ENCODE measurements around the gene TCERG1L.

Gene TCERG1L

DNA sequence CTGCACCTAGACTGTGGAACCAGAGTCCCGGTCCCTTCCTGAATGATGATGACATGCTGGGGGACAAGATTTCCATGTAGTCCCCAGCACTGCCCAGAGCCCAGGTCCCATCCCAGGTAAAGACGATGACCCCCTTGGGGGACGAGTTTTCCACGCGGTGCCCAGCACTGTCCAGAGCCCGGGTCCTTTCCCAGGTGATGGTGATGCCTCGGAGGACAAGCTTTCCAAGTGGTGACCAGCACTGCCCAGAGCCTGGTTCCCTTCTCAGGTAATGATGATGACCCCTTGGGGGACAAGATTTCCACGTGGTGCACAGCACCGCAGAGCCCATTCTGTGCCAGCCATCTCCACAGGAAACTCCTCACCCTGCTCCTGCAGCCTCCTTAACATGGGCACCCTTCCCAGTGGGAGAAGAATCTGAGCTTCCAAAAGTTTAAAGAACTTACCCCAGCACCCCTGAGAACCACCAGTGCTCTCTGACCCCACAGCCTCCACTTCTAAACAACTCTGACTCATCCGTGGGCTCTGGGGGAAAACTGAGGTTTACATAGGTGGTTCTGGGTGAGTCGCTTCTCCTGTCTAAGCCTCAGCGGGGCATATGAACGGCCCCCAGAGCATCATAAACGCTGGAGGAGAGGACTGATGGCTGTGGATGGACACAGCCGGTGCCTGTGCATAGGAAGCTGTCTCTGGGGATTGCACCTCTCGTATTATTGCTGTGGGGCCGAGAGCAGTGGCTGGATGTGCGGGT is 233.2 kb downstream of the TCERG1L start:
- Histone ChIP-seq H3K4me3 (ENCODE audit: low read depth, low read length) (no peak overlapping the region), H3K27me3 (ENCODE audit: control insufficient read depth, insufficient read depth, low read length) (no peaks in the 10 kb centered on the region), H3K4me1 (ENCODE audit: control insufficient read depth, insufficient read depth, low read length) (no peaks in the 10 kb centered on the region), H3K27ac (ENCODE audit: low read depth, low read length) (no peak overlapping the region), H3K9ac (ENCODE audit: low read depth, low read length) (no peak overlapping the region), H3K36me3 (ENCODE audit: control insufficient read depth, insufficient read depth, low read length) (no peaks in the 10 kb centered on the region), H3K9me3 (ENCODE audit: control insufficient read depth, insufficient read depth, low read length) (no peaks in the 10 kb centered on the region)

DNA sequence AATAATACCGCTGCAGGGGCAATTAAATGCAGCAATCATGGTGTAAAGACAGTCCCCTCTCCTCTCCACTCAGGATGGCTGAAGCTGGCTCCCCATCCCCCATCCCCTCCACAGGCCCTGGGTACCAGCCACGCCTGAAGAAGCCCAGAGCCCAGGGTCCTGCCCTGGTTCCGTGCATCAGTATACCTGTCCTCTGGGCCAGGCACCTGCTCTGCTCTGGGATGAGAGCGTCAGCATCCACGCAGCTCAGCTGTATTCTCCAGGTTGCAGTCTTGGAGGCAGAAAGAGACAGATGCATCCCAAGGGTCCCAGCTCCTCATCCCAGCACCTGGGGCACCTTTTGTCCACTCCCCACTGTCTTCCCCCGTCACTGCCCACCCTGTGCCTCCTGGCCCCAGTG is 233.8 kb downstream of the TCERG1L start:
- H3K4me1 ChIP-seq (ENCODE audit: control insufficient read depth, insufficient read depth, low read length), result no peaks in the 10 kb centered on the region
- H3K36me3 ChIP-seq (ENCODE audit: control insufficient read depth, insufficient read depth, low read length), result no peaks in the 10 kb centered on the region
- H3K9ac ChIP-seq (ENCODE audit: low read depth, low read length), result no peak overlapping the region
- no peaks in the 10 kb centered on the region for H3K27me3 ChIP-seq (ENCODE audit: control insufficient read depth, insufficient read depth, low read length)
- no peak overlapping the region for H3K4me3 ChIP-seq (ENCODE audit: low read depth, low read length)
- no peaks in the 10 kb centered on the region for H3K9me3 ChIP-seq (ENCODE audit: control insufficient read depth, insufficient read depth, low read length)
- H3K27ac ChIP-seq (ENCODE audit: low read depth, low read length), result no peak overlapping the region

DNA sequence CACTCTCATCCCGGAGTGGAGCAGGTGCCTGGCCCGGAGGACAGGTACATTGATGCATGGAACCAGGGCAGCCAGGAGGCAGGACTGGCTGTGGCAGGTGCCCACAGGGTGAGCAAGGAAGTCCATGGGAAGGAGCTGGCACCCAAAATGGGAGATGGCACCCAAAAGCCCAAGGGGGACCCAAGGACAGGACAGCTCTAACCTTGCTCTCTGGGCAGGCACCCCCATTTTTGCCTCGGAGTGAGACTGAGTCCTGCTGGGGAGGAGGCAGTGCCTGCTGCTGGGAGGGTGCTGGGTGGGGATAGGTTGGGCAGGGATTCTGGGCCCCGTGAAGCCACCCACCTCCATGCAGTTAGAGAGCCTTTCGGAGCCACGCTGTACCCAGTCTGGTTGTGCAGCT is 234.5 kb downstream of the TCERG1L start:
- no peaks in the 10 kb centered on the region for H3K36me3 ChIP-seq (ENCODE audit: control insufficient read depth, insufficient read depth, low read length)
- no peak overlapping the region for H3K4me3 ChIP-seq (ENCODE audit: low read depth, low read length)
- no peaks in the 10 kb centered on the region for H3K9me3 ChIP-seq (ENCODE audit: control insufficient read depth, insufficient read depth, low read length)
- no peak overlapping the region for H3K9ac ChIP-seq (ENCODE audit: low read depth, low read length)
- H3K27ac ChIP-seq (ENCODE audit: low read depth, low read length), result no peak overlapping the region
- H3K27me3 ChIP-seq (ENCODE audit: control insufficient read depth, insufficient read depth, low read length), result no peaks in the 10 kb centered on the region
- H3K4me1 ChIP-seq (ENCODE audit: control insufficient read depth, insufficient read depth, low read length), result no peaks in the 10 kb centered on the region

DNA sequence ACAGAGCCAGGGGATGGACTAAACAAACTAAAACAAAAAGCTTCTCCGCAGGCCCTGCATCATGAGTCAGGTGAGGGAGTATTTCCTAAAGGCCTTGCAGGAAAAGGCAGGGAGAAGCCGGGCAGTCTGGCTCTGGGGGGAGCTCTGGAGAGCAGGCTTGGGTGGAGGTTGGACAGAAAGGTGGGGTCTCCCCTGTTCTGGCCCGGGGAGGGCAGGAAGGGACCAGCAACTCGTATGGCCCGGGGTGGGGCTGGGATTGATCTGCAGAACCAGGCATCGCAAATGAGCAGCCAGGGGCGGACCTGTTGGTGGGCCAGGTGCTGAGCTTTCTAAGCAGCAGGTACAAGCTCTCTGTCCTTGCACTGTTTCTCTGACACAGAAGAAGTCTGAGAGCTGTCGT is 235.2 kb downstream of the TCERG1L start:
- Histone ChIP-seq H3K27me3 (ENCODE audit: control insufficient read depth, insufficient read depth, low read length) (no peaks in the 10 kb centered on the region), H3K36me3 (ENCODE audit: control insufficient read depth, insufficient read depth, low read length) (no peaks in the 10 kb centered on the region), H3K9ac (ENCODE audit: low read depth, low read length) (no peak overlapping the region), H3K27ac (ENCODE audit: low read depth, low read length) (no peak overlapping the region), H3K4me1 (ENCODE audit: control insufficient read depth, insufficient read depth, low read length) (no peaks in the 10 kb centered on the region), H3K9me3 (ENCODE audit: control insufficient read depth, insufficient read depth, low read length) (no peaks in the 10 kb centered on the region), H3K4me3 (ENCODE audit: low read depth, low read length) (no peak overlapping the region)

DNA sequence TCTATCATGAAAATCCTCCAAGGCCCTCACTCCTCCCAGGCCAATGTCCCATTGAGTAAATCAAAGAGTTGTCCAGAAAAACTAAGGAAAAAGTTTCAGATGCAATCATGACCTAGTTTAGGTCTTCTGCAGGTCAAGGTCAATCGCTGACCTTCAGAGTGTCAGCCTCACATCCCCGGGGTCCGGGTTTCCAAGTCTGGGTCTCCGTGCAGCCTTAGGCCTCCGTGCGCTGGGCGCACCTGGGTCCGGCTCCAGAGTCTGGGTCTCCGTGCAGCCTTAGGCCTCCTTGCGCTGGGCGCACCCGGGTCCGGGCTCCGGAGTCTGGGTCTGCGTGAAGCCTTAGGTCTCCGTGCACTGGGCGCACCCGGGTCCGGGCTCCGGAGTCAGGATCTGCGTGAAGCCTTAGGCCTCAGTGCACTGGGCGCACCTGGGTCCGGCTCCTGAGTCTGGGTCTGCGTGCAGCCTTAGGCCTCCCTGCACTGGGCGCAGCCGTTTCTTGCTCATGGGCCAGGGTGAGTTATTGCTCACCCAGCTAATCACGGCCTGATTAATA is 236.2 kb downstream of the TCERG1L start:
- Histone ChIP-seq H3K9ac (ENCODE audit: low read depth, low read length) (no peak overlapping the region), H3K9me3 (ENCODE audit: control insufficient read depth, insufficient read depth, low read length) (no peaks in the 10 kb centered on the region), H3K4me3 (ENCODE audit: low read depth, low read length) (no peak overlapping the region), H3K27me3 (ENCODE audit: control insufficient read depth, insufficient read depth, low read length) (no peaks in the 10 kb centered on the region), H3K27ac (ENCODE audit: low read depth, low read length) (no peak overlapping the region), H3K4me1 (ENCODE audit: control insufficient read depth, insufficient read depth, low read length) (no peaks in the 10 kb centered on the region), H3K36me3 (ENCODE audit: control insufficient read depth, insufficient read depth, low read length) (no peaks in the 10 kb centered on the region)

DNA sequence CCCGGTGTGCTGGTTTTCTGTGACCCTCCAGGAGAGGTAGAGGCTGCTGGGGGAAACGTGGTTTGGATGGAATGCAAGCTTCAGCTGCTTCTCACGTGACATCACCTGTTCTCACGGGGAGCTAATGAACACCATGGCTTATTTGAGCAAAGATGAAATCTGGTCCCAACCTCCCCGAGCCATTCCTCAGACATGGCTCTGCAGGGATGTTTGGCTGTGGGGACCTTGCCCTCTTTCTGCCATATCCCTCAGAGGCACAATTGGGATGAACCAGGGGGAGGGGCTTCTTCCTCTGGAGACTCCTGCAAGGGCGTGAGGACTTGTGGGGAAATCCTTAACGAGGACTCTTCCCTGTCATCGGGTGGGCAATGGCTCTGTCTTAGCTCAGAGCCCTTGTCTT is 236.8 kb downstream of the TCERG1L start:
- Histone ChIP-seq H3K4me3 (ENCODE audit: low read depth, low read length) (no peak overlapping the region), H3K36me3 (ENCODE audit: control insufficient read depth, insufficient read depth, low read length) (no peaks in the 10 kb centered on the region), H3K27me3 (ENCODE audit: control insufficient read depth, insufficient read depth, low read length) (no peaks in the 10 kb centered on the region), H3K4me1 (ENCODE audit: control insufficient read depth, insufficient read depth, low read length) (no peaks in the 10 kb centered on the region), H3K27ac (ENCODE audit: low read depth, low read length) (no peak overlapping the region), H3K9ac (ENCODE audit: low read depth, low read length) (no peak overlapping the region), H3K9me3 (ENCODE audit: control insufficient read depth, insufficient read depth, low read length) (no peaks in the 10 kb centered on the region)

DNA sequence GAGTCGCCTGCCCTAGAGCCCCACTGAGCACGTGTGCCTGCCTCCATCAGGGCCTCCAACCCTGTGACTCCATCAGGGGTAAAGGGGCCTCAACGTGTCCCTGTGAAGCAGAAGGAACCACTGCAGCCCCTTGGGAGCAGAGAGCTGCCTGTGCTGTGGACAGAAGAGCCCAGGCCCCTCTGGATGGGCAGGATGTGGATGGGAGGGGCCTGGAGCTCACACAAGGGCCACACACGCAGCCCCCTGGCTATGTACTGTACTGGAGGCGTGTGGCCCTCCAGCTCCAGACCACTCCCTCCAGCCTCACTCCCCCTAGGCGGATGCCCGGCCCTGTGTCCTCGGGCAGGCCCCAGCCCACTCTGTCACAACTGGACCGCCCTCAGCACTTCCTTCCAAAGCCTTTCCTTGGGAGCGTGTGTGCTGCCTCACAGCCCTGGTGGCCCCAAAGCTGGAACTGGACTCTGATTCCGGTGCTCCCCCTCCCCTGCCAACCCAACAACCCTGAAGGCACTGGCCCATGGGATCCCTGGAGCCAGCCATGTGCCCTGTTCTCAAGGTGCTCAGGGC is 238.0 kb downstream of the TCERG1L start:
- Histone ChIP-seq H3K9ac (ENCODE audit: low read depth, low read length) (no peak overlapping the region), H3K4me3 (ENCODE audit: low read depth, low read length) (no peak overlapping the region), H3K36me3 (ENCODE audit: control insufficient read depth, insufficient read depth, low read length) (no peaks in the 10 kb centered on the region), H3K4me1 (ENCODE audit: control insufficient read depth, insufficient read depth, low read length) (peaks cover 2% of the 10 kb centered on the region; the same call in 1 of the 2 replicates), H3K27me3 (ENCODE audit: control insufficient read depth, insufficient read depth, low read length) (no peaks in the 10 kb centered on the region), H3K9me3 (ENCODE audit: control insufficient read depth, insufficient read depth, low read length) (no peaks in the 10 kb centered on the region), H3K27ac (ENCODE audit: low read depth, low read length) (no peak overlapping the region)

DNA sequence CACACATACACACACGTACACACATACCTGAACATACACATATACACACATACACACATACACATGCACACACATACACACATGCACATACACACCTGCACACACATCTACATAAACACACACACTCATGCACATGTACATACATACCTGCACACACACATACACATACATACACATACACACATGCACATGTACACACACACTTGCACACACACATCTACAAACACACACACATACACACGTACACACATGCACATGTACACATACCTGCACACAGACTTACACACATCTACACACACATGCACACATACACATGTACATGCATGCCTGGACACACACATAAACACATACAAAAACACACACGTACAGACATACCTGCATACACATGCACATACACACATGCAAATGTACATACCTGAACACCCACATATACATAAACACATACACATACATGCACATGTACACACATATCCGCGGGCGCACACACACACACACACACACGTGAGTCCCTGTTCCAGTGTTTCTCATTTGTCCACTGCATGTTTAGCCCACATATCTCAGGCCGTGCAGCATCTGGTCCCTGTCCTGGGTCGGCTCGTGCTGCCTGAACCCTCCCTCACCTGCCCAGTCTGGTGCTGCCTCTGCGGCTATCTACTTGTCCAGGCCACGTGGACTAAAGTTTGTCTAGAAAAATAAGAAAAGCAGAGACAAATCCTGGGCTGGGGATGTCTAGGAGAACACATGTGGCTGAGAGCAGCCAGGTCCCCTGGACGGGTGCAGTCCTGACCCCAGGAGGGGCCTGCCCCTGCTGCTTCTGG is 238.7 kb downstream of the TCERG1L start:
- peaks cover 9% of the 10 kb centered on the region for H3K4me1 ChIP-seq (ENCODE audit: control insufficient read depth, insufficient read depth, low read length)
- no peaks in the 10 kb centered on the region for H3K27me3 ChIP-seq (ENCODE audit: control insufficient read depth, insufficient read depth, low read length)
- H3K9ac ChIP-seq (ENCODE audit: low read depth, low read length), result no peak overlapping the region
- H3K27ac ChIP-seq (ENCODE audit: low read depth, low read length), result no peak overlapping the region
- H3K9me3 ChIP-seq (ENCODE audit: control insufficient read depth, insufficient read depth, low read length), result no peaks in the 10 kb centered on the region
- no peaks in the 10 kb centered on the region for H3K36me3 ChIP-seq (ENCODE audit: control insufficient read depth, insufficient read depth, low read length)
- H3K4me3 ChIP-seq (ENCODE audit: low read depth, low read length), result no peak overlapping the region

DNA sequence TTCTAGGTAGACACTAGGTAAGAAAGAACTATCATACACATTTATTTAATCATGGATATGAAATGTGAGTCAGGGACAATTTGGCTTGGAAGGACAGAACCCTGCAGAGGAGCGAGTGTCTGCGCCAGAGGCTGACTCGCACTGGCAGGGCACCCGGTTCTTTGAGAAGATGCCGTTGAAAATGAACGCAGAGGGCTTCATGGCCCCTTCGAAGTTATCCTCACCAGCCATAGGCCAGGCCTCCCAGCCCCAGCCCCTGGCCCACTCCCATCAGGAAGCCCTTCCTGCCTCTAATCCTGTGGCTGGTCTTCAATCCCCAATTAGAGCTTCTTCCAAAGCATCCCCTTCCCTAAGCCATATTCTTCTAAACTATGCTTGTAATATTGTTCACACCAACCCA is 239.8 kb downstream of the TCERG1L start:
- no peak overlapping the region for H3K4me3 ChIP-seq (ENCODE audit: low read depth, low read length)
- no peaks in the 10 kb centered on the region for H3K27me3 ChIP-seq (ENCODE audit: control insufficient read depth, insufficient read depth, low read length)
- H3K9ac ChIP-seq (ENCODE audit: low read depth, low read length), result no peak overlapping the region
- no peaks in the 10 kb centered on the region for H3K9me3 ChIP-seq (ENCODE audit: control insufficient read depth, insufficient read depth, low read length)
- H3K36me3 ChIP-seq (ENCODE audit: control insufficient read depth, insufficient read depth, low read length), result no peaks in the 10 kb centered on the region
- H3K27ac ChIP-seq (ENCODE audit: low read depth, low read length), result no peak overlapping the region
- H3K4me1 ChIP-seq (ENCODE audit: control insufficient read depth, insufficient read depth, low read length), result peaks cover 10% of the 10 kb centered on the region

DNA sequence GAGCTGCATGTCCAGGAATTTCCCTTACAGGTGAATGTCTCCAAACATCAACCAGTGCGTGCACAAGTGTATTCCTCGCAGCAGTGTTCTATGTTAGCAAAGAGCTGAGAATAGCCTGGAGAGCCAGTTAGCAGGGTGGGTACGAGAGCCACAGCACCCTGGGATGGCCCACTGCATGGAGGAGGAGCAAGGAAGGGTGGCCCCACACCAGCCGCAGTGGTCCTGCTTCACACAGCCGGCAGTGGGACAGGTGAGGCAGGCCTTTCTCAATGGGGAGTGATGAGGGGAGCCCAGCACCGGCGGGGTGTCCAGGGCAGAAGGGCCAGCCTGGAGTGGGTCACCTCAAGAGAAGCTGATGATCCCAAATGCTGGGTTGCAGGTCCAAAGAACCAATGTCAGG is 240.7 kb downstream of the TCERG1L start:
- Histone ChIP-seq H3K4me1 (ENCODE audit: control insufficient read depth, insufficient read depth, low read length) (peaks cover 16% of the 10 kb centered on the region), H3K9ac (ENCODE audit: low read depth, low read length) (no peak overlapping the region), H3K36me3 (ENCODE audit: control insufficient read depth, insufficient read depth, low read length) (no peaks in the 10 kb centered on the region), H3K27me3 (ENCODE audit: control insufficient read depth, insufficient read depth, low read length) (no peaks in the 10 kb centered on the region), H3K4me3 (ENCODE audit: low read depth, low read length) (no peak overlapping the region), H3K27ac (ENCODE audit: low read depth, low read length) (no peak overlapping the region), H3K9me3 (ENCODE audit: control insufficient read depth, insufficient read depth, low read length) (no peaks in the 10 kb centered on the region)

DNA sequence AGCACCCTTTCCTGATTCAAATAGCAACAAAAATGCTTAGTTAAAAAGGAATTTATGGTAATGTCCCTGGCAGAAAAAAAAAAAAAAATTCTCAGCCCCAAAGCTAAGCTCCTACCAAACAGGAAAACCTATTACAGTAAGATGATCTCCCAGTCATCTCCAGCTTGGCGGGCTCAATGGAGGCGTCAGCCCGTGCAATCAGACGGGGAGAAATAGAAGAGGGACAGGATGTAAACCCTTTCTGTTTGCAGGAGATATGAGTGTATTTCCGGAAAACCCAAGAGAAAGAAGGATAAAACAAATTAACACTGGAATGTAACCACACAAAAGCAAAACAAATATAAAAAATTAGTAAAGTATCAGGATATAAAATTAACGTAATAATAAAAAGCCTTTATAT is 242.8 kb downstream of the TCERG1L start:
- no peak overlapping the region for H3K27ac ChIP-seq (ENCODE audit: low read depth, low read length)
- no peak overlapping the region for H3K4me3 ChIP-seq (ENCODE audit: low read depth, low read length)
- H3K36me3 ChIP-seq (ENCODE audit: control insufficient read depth, insufficient read depth, low read length), result no peaks in the 10 kb centered on the region
- H3K27me3 ChIP-seq (ENCODE audit: control insufficient read depth, insufficient read depth, low read length), result no peaks in the 10 kb centered on the region
- no peaks in the 10 kb centered on the region for H3K9me3 ChIP-seq (ENCODE audit: control insufficient read depth, insufficient read depth, low read length)
- H3K9ac ChIP-seq (ENCODE audit: low read depth, low read length), result no peak overlapping the region
- H3K4me1 ChIP-seq (ENCODE audit: control insufficient read depth, insufficient read depth, low read length), result peaks cover 27% of the 10 kb centered on the region
